H1 (cell line): Measurements from ENCODE around the gene CABP4. TPM values are rescaled to one million over a fixed set of nuclear protein-coding genes. Genes with fewer than 3 reads are reported as not detected.

ENCODE experiments used
- CHD7 ChIP-seq: fragments of 300-600 bp; sonication (generic); IDR thresholded peaks from 2 replicates; pipeline ENCODE4 v1.7.1; 2012; ENCODE audit warnings: low read length, moderate library complexity, mild to moderate bottlenecking, inconsistent platforms; ENCODE audit not compliant: insufficient replicate concordance
- CTBP2 ChIP-seq: IDR thresholded peaks from 2 replicates; pipeline ENCODE4 v1.7.0; 2011; ENCODE audit warnings: borderline replicate concordance, mild to moderate bottlenecking, moderate library complexity, mixed read lengths, low read length; ENCODE audit not compliant: insufficient read depth, insufficient read length
- EZH2 ChIP-seq: fragments of 200-600 bp; sonication (generic); IDR thresholded peaks from 2 replicates; pipeline ENCODE4 v1.7.1; 2012; ENCODE audit warnings: low read depth, mild to moderate bottlenecking, moderate library complexity, low read length, inconsistent platforms; ENCODE audit not compliant: severe bottlenecking
- KDM4A ChIP-seq: IDR thresholded peaks from one replicate; pipeline ENCODE4 v1.7.1; 2012; ENCODE audit warnings: low read depth, mild to moderate bottlenecking, moderate library complexity, low read length, inconsistent platforms; ENCODE audit not compliant: severe bottlenecking
- KDM5A ChIP-seq: fragments of 200-600 bp; IDR thresholded peaks from 2 replicates; pipeline ENCODE4 v1.7.1; 2012; ENCODE audit warnings: mild to moderate bottlenecking, low read length, inconsistent platforms, mixed read lengths
- RBBP5 ChIP-seq: IDR thresholded peaks from 2 replicates; pipeline ENCODE4 v1.7.1; 2012; ENCODE audit warnings: low read depth, mild to moderate bottlenecking, inconsistent platforms, low read length, moderate library complexity, borderline replicate concordance
- SIX5 ChIP-seq: IDR thresholded peaks from 2 replicates; pipeline ENCODE4 v1.6.1; 2011; ENCODE audit warnings: mild to moderate bottlenecking, low read depth, low read length
- SP4 ChIP-seq: IDR thresholded peaks from 2 replicates; pipeline ENCODE4 v1.6.1; 2012; ENCODE audit warnings: low read length, inconsistent platforms
- TBP ChIP-seq: IDR thresholded peaks from 2 replicates; pipeline ENCODE4 v1.6.1; 2011; ENCODE audit warnings: low read depth, low read length, improper control_type of control experiment
- polyA plus RNA-seq, 7 experiments: library from polyadenylated mRNA; depleted of rRNA in 3 of 7; stranded (reverse) in 5 of 7; unstranded in 2 of 7; fragments of >200 nt in 5 of 7; fragments of 200-250 nt in 2 of 7; gene quantifications; 1 replicate in 5 of 7; 2 replicates in 1 of 7; 4 replicates in 1 of 7; pipeline versions ENCODE4 v1.2.1 to v1.2.3, GENCODE V29; 2011 to 2013; ENCODE audit warnings: missing spikeins in 2 of 7, mixed read lengths in 2 of 7
- total RNA-seq: library from RNA; stranded (reverse); fragmentation: NEBNext Ultra II Directional; extraction: Animal tissue kit (Norgen Biotek cat#: 25700); gene quantifications from 2 replicates; pipeline ENCODE4 v1.2.1, GENCODE V29; 2021

The CABP4 gene
- total and polyA plus RNA-seq, 2 of the 8 experiments (the other 6 are each of a cell fraction or from before 2014, with no cell fraction given): not detected

- TF ChIP-seq CHD7: no peak
- peak; percentile 69; the same call in 1 of the 2 replicates for TF ChIP-seq RBBP5
- peak; percentile 86; the same call in 1 of the 2 replicates for TF ChIP-seq SP4
- TF ChIP-seq SIX5: no peak
- no peak for TF ChIP-seq CTBP2
- no peak for TF ChIP-seq EZH2
- peak; percentile 79 for TF ChIP-seq KDM4A
- TF ChIP-seq TBP: no peak; the same call in 1 of the 2 replicates
- TF ChIP-seq KDM5A: no peak
Measured at GRCh38 chr11:67420646-67421429, 34.3 kb upstream of the CABP4 start (continued).
